IMR-90 (cell line): ENCODE data around the gene ANKLE1. TPM values are rescaled to one million over a fixed set of nuclear protein-coding genes. Genes with fewer than 3 reads are reported as not detected.

Source experiments
- ATAC-seq: fragments of 200-7000 bp; cut with Tn5 transposase; 2 replicates; pipeline ENCODE4 v1.9.1; 2020; ENCODE audit warnings: low read depth, mild to moderate bottlenecking, moderate library complexity
- BruUV-seq: library from RNA; stranded (reverse); fragments of 400-500 nt; replicated peaks from 2 replicates; lab custom pipeline; 2021; lab: Mats Ljungman, UMichigan
- CTCF ChIA-PET: fragments of 300-600 bp; formaldehyde crosslinking; extraction: SDS; loops from one replicate; lab custom pipeline; 2021; ENCODE audit warnings: antibody characterized with exemption; lab: Yijun Ruan, JAX
- POLR2A ChIA-PET: fragments of 300-600 bp; sonication (Branson Sonifier 250); formaldehyde crosslinking; loops from one replicate; lab custom pipeline; 2022; ENCODE audit warnings: antibody characterized with exemption; ENCODE audit not compliant: unreplicated experiment; lab: Charles Lee
- DNase-seq: peaks from one replicate; pipeline ENCODE4 v3.0.0; 2013
- H2AFZ ChIP-seq: replicated peaks from 2 replicates; pipeline ENCODE3; 2013; ENCODE audit warnings: low read length, mild to moderate bottlenecking; ENCODE audit not compliant: poor library complexity
- H2AK5ac ChIP-seq: 2 replicates; pipeline ENCODE4 v1.6.1; 2013; ENCODE audit warnings: low read depth, low read length, inconsistent platforms
- H2AK9ac ChIP-seq: replicated peaks from 2 replicates; pipeline ENCODE3; 2013; ENCODE audit warnings: mild to moderate bottlenecking, low read depth, low read length, moderate library complexity; ENCODE audit not compliant: poor library complexity
- H2BK120ac ChIP-seq: 2 replicates; pipeline ENCODE4 v1.6.1; 2013; ENCODE audit warnings: low read depth, low read length, inconsistent platforms
- H2BK15ac ChIP-seq: 3 replicates; pipeline ENCODE4 v1.6.1; 2013; ENCODE audit warnings: low read depth, low read length, inconsistent platforms
- H2BK20ac ChIP-seq: 2 replicates; pipeline ENCODE4 v1.6.1; 2013; ENCODE audit warnings: low read depth, mild to moderate bottlenecking, inconsistent platforms, low read length, moderate library complexity
- H2BK5ac ChIP-seq: 2 replicates; pipeline ENCODE4 v1.6.1; 2013; ENCODE audit warnings: mild to moderate bottlenecking, low read depth, low read length, inconsistent platforms; ENCODE audit not compliant: poor library complexity, severe bottlenecking
- H3K14ac ChIP-seq: replicated peaks from 2 replicates; pipeline ENCODE4 v1.6.1; 2013; ENCODE audit warnings: low read depth, low read length, inconsistent platforms
- H3K18ac ChIP-seq: 2 replicates; pipeline ENCODE4 v1.6.1; 2013; ENCODE audit warnings: low read depth, low read length, control low read depth
- H3K23ac ChIP-seq: 2 replicates; pipeline ENCODE4 v1.6.1; 2013; ENCODE audit warnings: low read depth, low read length, inconsistent platforms
- H3K27ac ChIP-seq: 2 replicates; pipeline ENCODE4 v1.5.1; 2013; ENCODE audit warnings: mild to moderate bottlenecking, control low read depth, low read length; ENCODE audit not compliant: insufficient read depth
- H3K27me3 ChIP-seq: 2 replicates; pipeline ENCODE4 v1.6.1; 2013; ENCODE audit warnings: low read length; ENCODE audit not compliant: control insufficient read depth, insufficient read depth
- H3K36me3 ChIP-seq: 2 replicates; pipeline ENCODE4 v1.6.1; 2013; ENCODE audit warnings: low read length, mixed read lengths; ENCODE audit not compliant: control insufficient read depth, insufficient read depth
- H3K4ac ChIP-seq: 2 replicates; pipeline ENCODE4 v1.6.1; 2013; ENCODE audit warnings: low read depth, low read length, inconsistent platforms
- H3K4me1 ChIP-seq: 2 replicates; pipeline ENCODE4 v1.6.1; 2013; ENCODE audit warnings: low read length, mixed read lengths; ENCODE audit not compliant: control insufficient read depth, insufficient read depth
- H3K4me2 ChIP-seq: 2 replicates; pipeline ENCODE4 v1.6.1; 2013; ENCODE audit warnings: low read depth, mild to moderate bottlenecking, control low read depth, low read length, moderate library complexity
- H3K4me3 ChIP-seq: 2 replicates; pipeline ENCODE4 v1.5.1; 2013; ENCODE audit warnings: low read depth, mild to moderate bottlenecking, control low read depth, low read length, moderate library complexity; ENCODE audit not compliant: insufficient read depth
- H3K56ac ChIP-seq: 2 replicates; pipeline ENCODE4 v1.6.1; 2013; ENCODE audit warnings: low read length, inconsistent platforms; ENCODE audit not compliant: insufficient read depth; ENCODE audit errors: extremely low read depth
- H3K79me1 ChIP-seq, 2 experiments: 2 replicates each; pipeline ENCODE4 v1.6.1; 2013; ENCODE audit warnings: low read length in 2 of 2, inconsistent platforms in 1 of 2, low read depth in 1 of 2
- H3K9ac ChIP-seq: 2 replicates; pipeline ENCODE4 v1.6.1; 2013; ENCODE audit warnings: low read depth, low read length, control low read depth
- H3K9me1 ChIP-seq: 2 replicates; pipeline ENCODE4 v1.6.1; 2013; ENCODE audit warnings: low read length, inconsistent platforms; ENCODE audit not compliant: insufficient read depth
- H3K9me3 ChIP-seq: 2 replicates; pipeline ENCODE4 v1.6.1; 2013; ENCODE audit warnings: low read length; ENCODE audit not compliant: control insufficient read depth, insufficient read depth
- H4K20me1 ChIP-seq: 2 replicates; pipeline ENCODE4 v1.6.1; 2013; ENCODE audit warnings: low read length, inconsistent platforms; ENCODE audit not compliant: insufficient read depth
- H4K5ac ChIP-seq: 2 replicates; pipeline ENCODE4 v1.6.1; 2013; ENCODE audit warnings: mild to moderate bottlenecking, low read depth, low read length, control low read depth
- H4K8ac ChIP-seq, 2 experiments: 2 replicates each; pipeline ENCODE4 v1.6.1; 2013; ENCODE audit warnings: low read depth in 2 of 2, low read length in 2 of 2, control low read depth in 1 of 2, inconsistent platforms in 1 of 2
- H4K91ac ChIP-seq: 2 replicates; pipeline ENCODE4 v1.6.1; 2013; ENCODE audit warnings: low read depth, low read length, inconsistent platforms; ENCODE audit not compliant: insufficient read depth
- CEBPB ChIP-seq: IDR thresholded peaks from 2 replicates; pipeline ENCODE4 v1.6.1; 2012; ENCODE audit warnings: low read depth, low read length, improper control_type of control experiment
- CHD1 ChIP-seq: IDR thresholded peaks from 2 replicates; pipeline ENCODE4 v1.6.1; 2012; ENCODE audit warnings: low read depth, low read length, improper control_type of control experiment
- ELK1 ChIP-seq: fragments of 150-350 bp; IDR thresholded peaks from 2 replicates; pipeline ENCODE4 v1.6.1; 2016; ENCODE audit warnings: low read depth, mild to moderate bottlenecking, low read length, moderate library complexity, borderline replicate concordance
- MAFK ChIP-seq: IDR thresholded peaks from 2 replicates; pipeline ENCODE4 v1.6.1; 2012; ENCODE audit warnings: low read depth, low read length, improper control_type of control experiment
- MAZ ChIP-seq: IDR thresholded peaks from 2 replicates; pipeline ENCODE4 v1.6.1; 2012; ENCODE audit warnings: low read depth, mild to moderate bottlenecking, low read length, improper control_type of control experiment, moderate library complexity, borderline replicate concordance
- MXI1 ChIP-seq: IDR thresholded peaks from 2 replicates; pipeline ENCODE4 v1.6.1; 2012; ENCODE audit warnings: low read depth, mild to moderate bottlenecking, low read length, moderate library complexity, borderline replicate concordance
- POLR2A ChIP-seq: IDR thresholded peaks from 2 replicates; pipeline ENCODE4 v1.6.1; 2012; ENCODE audit warnings: mild to moderate bottlenecking, low read depth, low read length
- SMC3 ChIP-seq: fragments of 150-350 bp; IDR thresholded peaks from 2 replicates; pipeline ENCODE4 v1.6.1; 2016; ENCODE audit warnings: low read depth, mild to moderate bottlenecking, antibody characterized with exemption, low read length, moderate library complexity
- WGBS, 2 experiments: methylation state at CpG; one replicate each; pipeline versions ENCODE4 v1.1.5 to v1.1.7; 2013; ENCODE audit warnings: missing lambda C conversion rate in 2 of 2; ENCODE audit not compliant: insufficient read length in 1 of 2; ENCODE audit errors: extremely low coverage in 2 of 2; 5-methylcytosine and 5-hydroxymethylcytosine counted together
- dilution Hi-C: fragments of 300-500 bp; cut with HindIII; formaldehyde crosslinking; loops from one replicate; pipeline ENCODE4 v1.14.3; 2018; ENCODE audit warnings: low sequenced_read_pairs; ENCODE audit not compliant: unreplicated experiment
- in situ Hi-C: fragments of 300-500 bp; cut with MboI; formaldehyde crosslinking; loops from 3 replicates; pipeline ENCODE4 v1.14.3; 2019; ENCODE audit warnings: low sequenced_read_pairs, inconsistent platforms, mixed read lengths
- intact Hi-C: fragments of 100-400 bp; cut with micrococcal nuclease; formaldehyde crosslinking; loops from 2 replicates; pipeline ENCODE4 v1.10.0; 2022
- polyA plus RNA-seq, 3 experiments: library from polyadenylated mRNA; depleted of rRNA; stranded (reverse); fragments of >200 nt; gene quantifications; 2 replicates each; pipeline ENCODE4 v1.2.3, GENCODE V29; 2012; ENCODE audit warnings: low replicate concordance in 1 of 3
- total RNA-seq: library from RNA; depleted of rRNA; stranded (reverse); fragments of >200 nt; gene quantifications from 2 replicates; pipeline ENCODE4 v1.2.3, GENCODE V29; 2012

The ANKLE1 gene
- total and polyA plus RNA-seq, 2 of the 4 experiments (the other 2 are of a cell fraction): under 0.01 to 0.87 TPM

- dilution Hi-C loops: no loop called here
Observed at GRCh38 chr19:17326595-17326966, 44.9 kb downstream of the ANKLE1 start.

More at GRCh38 chr19:17326595-17326966, 44.9 kb downstream of the ANKLE1 start:
- Histone ChIP-seq H4K8ac (no peak overlapping the region), H3K4ac (no peak overlapping the region), H3K23ac (no peak overlapping the region), H2BK5ac (no peak overlapping the region), H4K91ac (no peak overlapping the region), H3K36me3 (peaks cover 21% of the 10 kb centered on the region), H3K4me1 (no peaks in the 10 kb centered on the region), H3K9me1 (no peaks in the 10 kb centered on the region), H2AK5ac (no peak overlapping the region), H2BK120ac (no peak overlapping the region), H3K4me3 (no peak overlapping the region), H2BK20ac (no peak overlapping the region), H2AFZ (no peak overlapping the region), H3K4me2 (no peak overlapping the region), H4K5ac (no peak overlapping the region), H3K9me3 (no peaks in the 10 kb centered on the region), H3K14ac (no peak overlapping the region), H3K18ac (no peak overlapping the region), H3K56ac (no peak overlapping the region), H2AK9ac (no peak overlapping the region), H3K79me1 (peaks cover 0 to 3% of the 10 kb centered on the region in 2 experiments; a peak in 1 of 4 replicates), H4K20me1 (peaks cover 8% of the 10 kb centered on the region; the same call in 1 of the 2 replicates), H3K27me3 (no peaks in the 10 kb centered on the region), H3K27ac (no peak overlapping the region), H2BK15ac (no peak overlapping the region), H3K9ac (no peak overlapping the region)
- ATAC-seq: no peak
- intact Hi-C loops: no loop called here
- in situ Hi-C loops: no loop called here
- WGBS, 2 experiments: 90% methylated on average over 4 of the region's 11 CpGs; no CpG with 5 or more reads in 1 of the 2 experiments
- no peak for TF ChIP-seq ELK1
- TF ChIP-seq CEBPB: no peak
- no peak for TF ChIP-seq MAZ
- no peak for TF ChIP-seq POLR2A
- TF ChIP-seq MXI1: no peak
- no peak for TF ChIP-seq MAFK
- TF ChIP-seq SMC3: no peak
- no peak for TF ChIP-seq CHD1
- POLR2A ChIA-PET: no interaction called here
- BruUV-seq: no TSS peak
- DNase-seq: no peak
- CTCF ChIA-PET: no interaction called here
